DOHH2 (cell line): ENCODE data around the gene BSDC1.

Source experiments
- EZH2phosphoT487 ChIP-seq: fragments of 200-600 bp; sonication (generic); IDR thresholded peaks from 2 replicates; pipeline ENCODE4 v1.6.1; 2017; ENCODE audit warnings: borderline replicate concordance, mild to moderate bottlenecking, antibody characterized with exemption, low read length, moderate library complexity, mixed read lengths
- TF ChIP-seq, protein P1 (sequence below): fragments of 200-600 bp; sonication (generic); IDR thresholded peaks from one replicate; pipeline ENCODE4 v1.5.1; 2014; ENCODE audit warnings: antibody characterized with exemption, mild to moderate bottlenecking, low read depth, low read length; ENCODE audit not compliant: poor library complexity, severe bottlenecking

DNA sequence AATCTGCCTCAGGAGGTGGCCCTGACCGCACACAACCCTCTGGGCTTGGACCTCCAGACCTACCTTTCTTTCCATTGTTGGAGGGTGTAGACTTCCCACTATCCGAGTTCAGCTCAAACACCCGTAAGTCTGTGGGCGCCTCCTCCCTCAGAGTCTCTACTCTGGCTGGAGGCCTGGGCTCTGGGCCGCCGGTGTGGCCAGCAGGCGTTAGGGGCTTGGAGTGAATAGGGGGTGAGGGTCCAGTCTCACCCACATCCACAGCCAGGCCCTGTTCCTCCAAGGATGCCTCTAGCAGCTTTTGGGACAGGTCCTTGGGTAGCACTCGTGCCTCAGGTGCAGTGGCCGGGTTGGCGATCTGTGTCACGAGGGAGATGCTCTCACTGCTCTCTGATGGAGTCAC lies 18.0 kb downstream of the BSDC1 start:
- TF ChIP-seq, protein P1, sequence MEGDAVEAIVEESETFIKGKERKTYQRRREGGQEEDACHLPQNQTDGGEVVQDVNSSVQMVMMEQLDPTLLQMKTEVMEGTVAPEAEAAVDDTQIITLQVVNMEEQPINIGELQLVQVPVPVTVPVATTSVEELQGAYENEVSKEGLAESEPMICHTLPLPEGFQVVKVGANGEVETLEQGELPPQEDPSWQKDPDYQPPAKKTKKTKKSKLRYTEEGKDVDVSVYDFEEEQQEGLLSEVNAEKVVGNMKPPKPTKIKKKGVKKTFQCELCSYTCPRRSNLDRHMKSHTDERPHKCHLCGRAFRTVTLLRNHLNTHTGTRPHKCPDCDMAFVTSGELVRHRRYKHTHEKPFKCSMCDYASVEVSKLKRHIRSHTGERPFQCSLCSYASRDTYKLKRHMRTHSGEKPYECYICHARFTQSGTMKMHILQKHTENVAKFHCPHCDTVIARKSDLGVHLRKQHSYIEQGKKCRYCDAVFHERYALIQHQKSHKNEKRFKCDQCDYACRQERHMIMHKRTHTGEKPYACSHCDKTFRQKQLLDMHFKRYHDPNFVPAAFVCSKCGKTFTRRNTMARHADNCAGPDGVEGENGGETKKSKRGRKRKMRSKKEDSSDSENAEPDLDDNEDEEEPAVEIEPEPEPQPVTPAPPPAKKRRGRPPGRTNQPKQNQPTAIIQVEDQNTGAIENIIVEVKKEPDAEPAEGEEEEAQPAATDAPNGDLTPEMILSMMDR, result no peak
- no peak for TF ChIP-seq EZH2phosphoT487
